MM.1S (cell line): ENCODE results near the gene DCDC1.

Experiments used
- DNase-seq: peaks from one replicate; pipeline ENCODE4 v3.0.0-alpha.2; 2015
- H2AFZ ChIP-seq: fragments of 300-600 bp; sonication (generic); 2 replicates; pipeline ENCODE4 v1.6.0; 2016; ENCODE audit warnings: antibody characterized with exemption, low read length
- H3F3A ChIP-seq: fragments of 300-600 bp; sonication (generic); 2 replicates; pipeline ENCODE4 v1.6.1; 2016; ENCODE audit warnings: mild to moderate bottlenecking, antibody characterized with exemption, low read length, moderate library complexity, mixed read lengths; ENCODE audit not compliant: insufficient read depth
- H3K27ac ChIP-seq: fragments of 300-600 bp; sonication (generic); 2 replicates; pipeline ENCODE4 v1.5.1; 2016; ENCODE audit warnings: mild to moderate bottlenecking, low read length
- H3K27me3 ChIP-seq: fragments of 300-600 bp; sonication (generic); replicated peaks from 2 replicates; pipeline ENCODE4 v1.6.0; 2016; ENCODE audit warnings: low read length; ENCODE audit not compliant: insufficient read depth
- H3K36me3 ChIP-seq: fragments of 300-600 bp; sonication (generic); replicated peaks from 2 replicates; pipeline ENCODE4 v1.6.1; 2016; ENCODE audit warnings: mild to moderate bottlenecking, low read length, mixed read lengths; ENCODE audit not compliant: insufficient read depth
- H3K4me1 ChIP-seq: fragments of 300-600 bp; sonication (generic); 2 replicates; pipeline ENCODE4 v1.6.1; 2016; ENCODE audit warnings: low read length, mixed read lengths
- H3K4me2 ChIP-seq: fragments of 300-600 bp; sonication (generic); 2 replicates; pipeline ENCODE4 v1.6.0; 2016; ENCODE audit warnings: low read depth, low read length
- H3K4me3 ChIP-seq: fragments of 300-600 bp; sonication (generic); 2 replicates; pipeline ENCODE4 v1.5.1; 2016; ENCODE audit warnings: low read length, mixed read lengths
- H3K79me2 ChIP-seq: fragments of 300-600 bp; sonication (generic); 2 replicates; pipeline ENCODE4 v1.6.1; 2016; ENCODE audit warnings: mixed run types, low read length, mixed read lengths
- H3K9ac ChIP-seq: fragments of 300-600 bp; sonication (generic); 2 replicates; pipeline ENCODE4 v1.6.1; 2016; ENCODE audit warnings: low read length, mixed read lengths
- H3K9me2 ChIP-seq: fragments of 300-600 bp; sonication (generic); replicated peaks from 2 replicates; pipeline ENCODE4 v1.6.1; 2016; ENCODE audit warnings: mild to moderate bottlenecking, low read length, mixed read lengths; ENCODE audit not compliant: insufficient read depth
- H3K9me3 ChIP-seq: fragments of 300-600 bp; sonication (generic); replicated peaks from 2 replicates; pipeline ENCODE4 v1.6.1; 2016; ENCODE audit warnings: mild to moderate bottlenecking, low read length, mixed read lengths; ENCODE audit not compliant: insufficient read depth
- H4K20me1 ChIP-seq: fragments of 300-600 bp; sonication (generic); 2 replicates; pipeline ENCODE4 v1.6.1; 2016; ENCODE audit warnings: mild to moderate bottlenecking, low read length, moderate library complexity, mixed read lengths; ENCODE audit not compliant: insufficient read depth
- CTCF ChIP-seq: fragments of 300-600 bp; sonication (generic); IDR thresholded peaks from 2 replicates; pipeline ENCODE4 v1.5.1; 2016; ENCODE audit warnings: antibody characterized with exemption, low read length, mixed read lengths
- EZH2 ChIP-seq: fragments of 300-600 bp; sonication (generic); optimal IDR thresholded peaks from 2 replicates; pipeline ENCODE3; 2017; ENCODE audit warnings: low read depth, mild to moderate bottlenecking, antibody characterized with exemption, low read length, mixed read lengths
- EZH2phosphoT487 ChIP-seq: fragments of 300-600 bp; sonication (generic); IDR thresholded peaks from 2 replicates; pipeline ENCODE4 v1.6.1; 2018; ENCODE audit warnings: antibody characterized with exemption, low read length

The DCDC1 gene

GRCh38 chr11:31247321-31247720 lies 122.2 kb downstream of the DCDC1 start:
- H3K9me3 ChIP-seq, result no peaks in the 10 kb centered on the region
- no peak overlapping the region for H3K4me3 ChIP-seq
- H3K27ac ChIP-seq, result no peak overlapping the region
- no peak overlapping the region for H3K9ac ChIP-seq
- DNase-seq, result no peak
- no peak overlapping the region for H3K4me2 ChIP-seq
- H3K4me1 ChIP-seq, result no peaks in the 10 kb centered on the region
- no peaks in the 10 kb centered on the region for H3K9me2 ChIP-seq
- no peaks in the 10 kb centered on the region for H3K36me3 ChIP-seq
- no peak for TF ChIP-seq CTCF
- TF ChIP-seq EZH2phosphoT487, result no peak
- TF ChIP-seq EZH2, result no peak
- H3F3A ChIP-seq, result no peaks in the 10 kb centered on the region
- no peaks in the 10 kb centered on the region for H4K20me1 ChIP-seq
- H3K27me3 ChIP-seq, result no peaks in the 10 kb centered on the region
- H2AFZ ChIP-seq, result no peak overlapping the region
- H3K79me2 ChIP-seq, result no peaks in the 10 kb centered on the region

GRCh38 chr11:31246451-31247165 lies 122.9 kb downstream of the DCDC1 start:
- no peaks in the 10 kb centered on the region for H3K36me3 ChIP-seq
- no peak overlapping the region for H3K9ac ChIP-seq
- no peaks in the 10 kb centered on the region for H3K9me2 ChIP-seq
- no peak overlapping the region for H3K27ac ChIP-seq
- H3K4me2 ChIP-seq, result no peak overlapping the region
- TF ChIP-seq CTCF (no peak), EZH2phosphoT487 (no peak), EZH2 (no peak)
- no peaks in the 10 kb centered on the region for H4K20me1 ChIP-seq
- no peak overlapping the region for H3K4me3 ChIP-seq
- H3F3A ChIP-seq, result no peaks in the 10 kb centered on the region
- no peaks in the 10 kb centered on the region for H3K4me1 ChIP-seq
- no peaks in the 10 kb centered on the region for H3K27me3 ChIP-seq
- H3K79me2 ChIP-seq, result no peaks in the 10 kb centered on the region
- no peaks in the 10 kb centered on the region for H3K9me3 ChIP-seq
- no peak overlapping the region for H2AFZ ChIP-seq
- no peak for DNase-seq

GRCh38 chr11:31243706-31244105 lies 125.8 kb downstream of the DCDC1 start:
- DNase-seq, result no peak

More at GRCh38 chr11:31243706-31244105, 125.8 kb downstream of the DCDC1 start:
- Histone ChIP-seq H3K36me3 (no peaks in the 10 kb centered on the region), H3K27ac (no peak overlapping the region), H2AFZ (no peak overlapping the region), H3F3A (no peaks in the 10 kb centered on the region), H3K4me3 (no peak overlapping the region), H3K4me1 (no peaks in the 10 kb centered on the region), H3K9me2 (no peaks in the 10 kb centered on the region), H3K9ac (no peak overlapping the region), H3K9me3 (no peaks in the 10 kb centered on the region), H3K79me2 (no peaks in the 10 kb centered on the region), H3K27me3 (no peaks in the 10 kb centered on the region), H3K4me2 (no peak overlapping the region), H4K20me1 (no peaks in the 10 kb centered on the region)
- TF ChIP-seq EZH2phosphoT487 (no peak), CTCF (no peak)
